Activated naive CD4-positive, alpha-beta T cell treated with anti-CD3 and anti-CD28 coated beads, Interleukin-2, amount 50 U/mL, for 24 hours (primary cell): ENCODE data around the gene DGKB.

Experiments used
- H3K27ac Mint-ChIP-seq: one replicate; pipeline ENCODE4 v1.8.0; 2021; ENCODE audit warnings: mild to moderate bottlenecking, mixed read lengths
- H3K27me3 Mint-ChIP-seq: one replicate; pipeline ENCODE4 v1.8.0; 2021; ENCODE audit warnings: mixed read lengths
- H3K36me3 Mint-ChIP-seq: one replicate; pipeline ENCODE4 v1.8.0; 2021; ENCODE audit warnings: mixed read lengths
- H3K4me1 Mint-ChIP-seq: one replicate; pipeline ENCODE4 v1.8.0; 2021; ENCODE audit warnings: mixed read lengths
- H3K4me3 Mint-ChIP-seq: one replicate; pipeline ENCODE4 v1.8.0; 2021; ENCODE audit warnings: mild to moderate bottlenecking, mixed read lengths
- H3K9me3 Mint-ChIP-seq: one replicate; pipeline ENCODE4 v1.8.0; 2021; ENCODE audit warnings: mixed read lengths

Gene DGKB

DNA sequence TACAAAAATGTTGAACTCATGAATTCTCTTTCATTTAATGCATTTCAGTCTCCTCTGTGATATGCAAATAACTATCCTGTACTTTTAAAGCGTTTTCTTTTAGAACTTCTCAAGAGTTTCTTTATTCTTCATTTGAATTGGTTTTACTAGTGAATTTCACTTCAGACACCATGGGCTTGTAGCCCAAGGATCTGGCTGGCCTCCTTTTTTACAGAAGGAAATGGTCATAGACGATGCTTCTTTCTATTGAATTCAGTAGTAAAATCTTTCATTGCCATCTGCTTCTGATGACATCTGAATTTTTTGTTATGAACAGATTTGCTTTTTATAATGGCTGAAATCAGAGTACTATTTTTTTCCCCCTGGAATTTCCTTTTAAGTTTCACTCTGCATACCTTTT lies 777.8 kb downstream of the DGKB start:
- Mint-ChIP-seq H3K9me3 (peaks cover 5% of the 10 kb centered on the region), H3K4me1 (no peaks in the 10 kb centered on the region), H3K27me3 (no peaks in the 10 kb centered on the region), H3K4me3 (no peak overlapping the region), H3K36me3 (no peaks in the 10 kb centered on the region), H3K27ac (no peak overlapping the region)

GRCh38 chr7:14123923-14124322 lies 778.6 kb downstream of the DGKB start:
- Mint-ChIP-seq H3K27ac (no peak overlapping the region), H3K9me3 (peaks cover 5% of the 10 kb centered on the region), H3K36me3 (no peaks in the 10 kb centered on the region), H3K4me3 (no peak overlapping the region), H3K27me3 (no peaks in the 10 kb centered on the region), H3K4me1 (no peaks in the 10 kb centered on the region)

DNA sequence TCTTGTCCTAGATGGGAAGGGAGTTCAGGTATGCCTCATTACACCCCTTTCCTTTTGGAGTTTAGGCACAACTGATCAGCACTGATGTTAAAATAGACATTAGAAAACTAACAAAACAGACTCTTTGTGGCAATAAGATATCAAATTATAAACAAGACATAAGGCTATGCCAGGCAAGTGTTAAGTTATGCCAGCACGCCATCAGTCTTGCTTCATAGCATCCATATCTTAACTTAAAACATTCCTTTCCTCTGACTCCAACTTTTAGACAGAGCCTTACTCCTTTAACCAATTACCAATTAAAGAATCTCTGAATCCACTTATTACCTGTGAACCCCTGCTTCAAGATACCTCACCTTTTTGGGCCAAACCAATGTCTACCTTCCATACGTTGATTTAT lies 786.9 kb downstream of the DGKB start:
- H3K27me3 Mint-ChIP-seq: no peaks in the 10 kb centered on the region
- H3K27ac Mint-ChIP-seq: no peak overlapping the region
- H3K9me3 Mint-ChIP-seq: no peaks in the 10 kb centered on the region
- H3K4me3 Mint-ChIP-seq: no peak overlapping the region
- no peaks in the 10 kb centered on the region for H3K36me3 Mint-ChIP-seq
- H3K4me1 Mint-ChIP-seq: no peaks in the 10 kb centered on the region

- H3K4me3 Mint-ChIP-seq: no peak overlapping the region
- no peaks in the 10 kb centered on the region for H3K27me3 Mint-ChIP-seq
- no peaks in the 10 kb centered on the region for H3K36me3 Mint-ChIP-seq
- peaks cover 22% of the 10 kb centered on the region for H3K9me3 Mint-ChIP-seq
- no peaks in the 10 kb centered on the region for H3K4me1 Mint-ChIP-seq
- no peak overlapping the region for H3K27ac Mint-ChIP-seq
These were observed 797.7 kb downstream of the DGKB start for GRCh38 chr7:14104861-14105260.

DNA sequence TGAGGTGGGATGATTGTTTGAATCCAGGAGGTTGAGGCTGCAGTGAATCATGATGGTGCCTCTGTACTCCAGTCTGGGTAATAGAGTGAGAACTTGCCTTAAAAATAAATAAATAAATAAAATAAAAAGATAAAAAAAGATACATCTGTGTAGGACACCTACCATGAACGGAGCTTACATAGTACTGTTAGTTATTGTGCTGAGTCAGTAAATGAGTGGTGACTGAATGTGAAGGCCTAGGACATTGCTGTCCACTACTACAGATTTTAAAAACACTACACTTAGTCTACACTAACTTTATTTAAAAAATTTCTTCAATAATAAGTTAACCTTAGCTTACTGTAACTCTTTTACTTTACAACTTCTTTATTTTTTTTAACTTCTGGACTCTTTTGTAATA lies 806.4 kb downstream of the DGKB start:
- Mint-ChIP-seq H3K36me3 (no peaks in the 10 kb centered on the region), H3K4me3 (no peak overlapping the region), H3K4me1 (no peaks in the 10 kb centered on the region), H3K27ac (no peak overlapping the region), H3K27me3 (no peaks in the 10 kb centered on the region), H3K9me3 (peaks cover 8% of the 10 kb centered on the region)

DNA sequence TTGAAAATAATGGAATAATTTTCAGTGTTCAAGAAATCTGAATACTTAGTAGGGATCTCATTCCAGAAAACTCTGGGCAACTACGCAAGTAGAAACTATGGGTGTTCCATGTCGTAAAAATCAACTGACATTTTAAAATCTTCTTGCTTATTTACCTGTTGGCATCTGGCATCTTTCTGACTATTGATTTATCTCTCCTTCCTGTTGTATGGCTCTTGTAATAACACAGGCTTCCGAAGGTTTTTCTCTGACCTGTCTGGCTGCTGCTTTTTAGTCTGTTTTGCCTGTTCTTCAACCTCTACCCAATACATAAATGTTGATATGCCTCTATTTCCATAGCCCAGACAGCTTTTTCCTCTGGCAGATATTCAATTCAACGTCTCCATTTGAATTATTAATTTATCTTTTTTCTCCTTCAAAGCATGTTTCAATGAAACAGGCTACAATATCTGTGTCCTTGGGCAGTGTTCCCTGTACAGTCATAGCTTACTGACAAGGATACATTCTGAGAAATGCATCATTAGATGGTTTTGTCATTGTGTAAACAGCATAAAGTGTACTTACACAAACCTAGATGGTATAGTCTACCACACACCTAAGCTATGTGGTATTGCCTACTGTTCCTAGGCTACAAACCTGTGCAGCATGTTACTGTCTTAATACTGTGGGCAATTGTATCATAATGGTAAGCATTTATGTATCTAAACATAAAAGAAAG lies 807.2 kb downstream of the DGKB start:
- Mint-ChIP-seq H3K9me3 (peaks cover 1% of the 10 kb centered on the region), H3K36me3 (no peaks in the 10 kb centered on the region), H3K27ac (no peak overlapping the region), H3K27me3 (no peaks in the 10 kb centered on the region), H3K4me3 (no peak overlapping the region), H3K4me1 (no peaks in the 10 kb centered on the region)
